ENCODE results near the gene COL24A1. TPM values are rescaled to one million over a fixed set of nuclear protein-coding genes. Genes with fewer than 3 reads are reported as not detected.
"Not testable (repeated sequence)": the region's sequence is repeated elsewhere in the genome, so short reads cannot be mapped to it uniquely, and the experiment has no call there.

The COL24A1 gene
- polyA plus RNA-seq, 3 donors from 2014 or later = 0.09 TPM; not detected in 2

- peaks cover 0 to 5% (median 0%) of the 10 kb centered on the region in 3 donors for H3K36me3 Mint-ChIP-seq
- H3K9me3 Mint-ChIP-seq = peaks cover 12 to 39% (median 24%) of the 10 kb centered on the region in 6 donors
- DNase-seq = no peak
- no peaks in the 10 kb centered on the region for H3K4me1 Mint-ChIP-seq
- H3K4me3 Mint-ChIP-seq = no peak overlapping the region
- H3K27ac Mint-ChIP-seq = no peak overlapping the region
- peaks cover 0 to 6% (median 0%) of the 10 kb centered on the region in 3 donors for H3K27me3 Mint-ChIP-seq (ENCODE audit: low read depth in 3 of 3)
Measured at GRCh38 chr1:85976516-85977205, 179.9 kb downstream of the COL24A1 start.

- Mint-ChIP-seq H3K4me1 (no peaks in the 10 kb centered on the region), H3K27ac (no peak overlapping the region), H3K36me3 (peaks cover 0 to 5% (median 0%) of the 10 kb centered on the region in 3 donors), H3K27me3 (ENCODE audit: low read depth in 3 of 3) (peaks cover 0 to 6% (median 0%) of the 10 kb centered on the region in 3 donors), H3K9me3 (peaks cover 12 to 39% (median 24%) of the 10 kb centered on the region in 6 donors), H3K4me3 (no peak overlapping the region)
- DNase-seq = no peak
Measured at GRCh38 chr1:85975912-85976371, 180.6 kb downstream of the COL24A1 start.

GRCh38 chr1:85962457-85962856 lies 194.1 kb downstream of the COL24A1 start:
- no peak overlapping the region for H3K27ac Mint-ChIP-seq
- no peaks in the 10 kb centered on the region for H3K36me3 Mint-ChIP-seq
- H3K9me3 Mint-ChIP-seq = no peaks in the 10 kb centered on the region
- H3K4me1 Mint-ChIP-seq = no peaks in the 10 kb centered on the region
- H3K27me3 Mint-ChIP-seq (ENCODE audit: low read depth in 3 of 3) = peaks cover 0 to 2% (median 0%) of the 10 kb centered on the region in 3 donors
- no peak overlapping the region for H3K4me3 Mint-ChIP-seq
- DNase-seq = no peak

GRCh38 chr1:85957760-85958159 lies 198.8 kb downstream of the COL24A1 start:
- Mint-ChIP-seq H3K9me3 (peaks cover 0 to 6% (median 0%) of the 10 kb centered on the region in 6 donors), H3K4me1 (no peaks in the 10 kb centered on the region), H3K27me3 (ENCODE audit: low read depth in 3 of 3) (peaks cover 0 to 4% (median 0%) of the 10 kb centered on the region in 3 donors), H3K36me3 (no peaks in the 10 kb centered on the region), H3K4me3 (no peak overlapping the region), H3K27ac (no peak overlapping the region)
- no peak for DNase-seq

- H3K4me1 Mint-ChIP-seq; H3K36me3 Mint-ChIP-seq; H3K9me3 Mint-ChIP-seq; H3K27ac Mint-ChIP-seq; H3K4me3 Mint-ChIP-seq; H3K27me3 Mint-ChIP-seq (ENCODE audit: low read depth in 3 of 3); DNase-seq: not testable (repeated sequence)
Measured at GRCh38 chr1:85955218-85955617, 201.4 kb downstream of the COL24A1 start.

- H3K36me3 Mint-ChIP-seq = peaks cover 0 to 3% (median 0%) of the 10 kb centered on the region in 3 donors
Measured at GRCh38 chr1:85952460-85952859, 204.1 kb downstream of the COL24A1 start.

GRCh38 chr1:85947186-85947585 lies 209.4 kb downstream of the COL24A1 start:
- no peak overlapping the region for H3K27ac Mint-ChIP-seq

More at GRCh38 chr1:85952460-85952859, 204.1 kb downstream of the COL24A1 start:
- H3K9me3 Mint-ChIP-seq = peaks cover 0 to 10% (median 3%) of the 10 kb centered on the region in 6 donors
- no peak for DNase-seq
- H3K4me3 Mint-ChIP-seq = no peak overlapping the region
- H3K4me1 Mint-ChIP-seq = no peaks in the 10 kb centered on the region
- H3K27me3 Mint-ChIP-seq (ENCODE audit: low read depth in 3 of 3) = peaks cover 0 to 2% (median 0%) of the 10 kb centered on the region in 3 donors
- no peak overlapping the region for H3K27ac Mint-ChIP-seq

GRCh38 chr1:85943945-85944344 lies 212.6 kb downstream of the COL24A1 start:
- Mint-ChIP-seq H3K27me3 (ENCODE audit: low read depth in 3 of 3) (no peaks in the 10 kb centered on the region), H3K4me1 (no peaks in the 10 kb centered on the region), H3K4me3 (no peak overlapping the region), H3K36me3 (peaks cover 0 to 2% (median 0%) of the 10 kb centered on the region in 3 donors), H3K27ac (no peak overlapping the region), H3K9me3 (peaks cover 0 to 10% (median 3%) of the 10 kb centered on the region in 6 donors)
- no peak for DNase-seq

More at GRCh38 chr1:85947186-85947585, 209.4 kb downstream of the COL24A1 start:
- no peak for DNase-seq
- peaks cover 0 to 10% (median 3%) of the 10 kb centered on the region in 6 donors for H3K9me3 Mint-ChIP-seq
- H3K4me3 Mint-ChIP-seq = no peak overlapping the region
- peaks cover 0 to 3% (median 0%) of the 10 kb centered on the region in 3 donors for H3K36me3 Mint-ChIP-seq
- no peaks in the 10 kb centered on the region for H3K4me1 Mint-ChIP-seq
- no peaks in the 10 kb centered on the region for H3K27me3 Mint-ChIP-seq (ENCODE audit: low read depth in 3 of 3)

GRCh38 chr1:85943526-85943925 lies 213.0 kb downstream of the COL24A1 start:
- Mint-ChIP-seq H3K9me3 (peaks cover 0 to 10% (median 3%) of the 10 kb centered on the region in 6 donors), H3K27me3 (ENCODE audit: low read depth in 3 of 3) (no peaks in the 10 kb centered on the region), H3K4me3 (no peak overlapping the region), H3K27ac (no peak overlapping the region), H3K4me1 (no peaks in the 10 kb centered on the region), H3K36me3 (no peaks in the 10 kb centered on the region)
- DNase-seq = no peak

GRCh38 chr1:85940656-85941306 lies 215.8 kb downstream of the COL24A1 start:
- H3K4me3 Mint-ChIP-seq = no peak overlapping the region

GRCh38 chr1:85938829-85939228 lies 217.7 kb downstream of the COL24A1 start:
- DNase-seq = no peak
- Mint-ChIP-seq H3K27ac (no peak overlapping the region), H3K4me3 (no peak overlapping the region)

More at GRCh38 chr1:85940656-85941306, 215.8 kb downstream of the COL24A1 start:
- no peak for DNase-seq
- H3K27me3 Mint-ChIP-seq (ENCODE audit: low read depth in 3 of 3) = no peaks in the 10 kb centered on the region
- peaks cover 0 to 8% (median 0%) of the 10 kb centered on the region in 6 donors for H3K9me3 Mint-ChIP-seq
- H3K4me1 Mint-ChIP-seq = no peaks in the 10 kb centered on the region
- no peaks in the 10 kb centered on the region for H3K36me3 Mint-ChIP-seq
- H3K27ac Mint-ChIP-seq = no peak overlapping the region

GRCh38 chr1:85936470-85936869 lies 220.1 kb downstream of the COL24A1 start:
- no peak overlapping the region for H3K4me3 Mint-ChIP-seq
- H3K27me3 Mint-ChIP-seq (ENCODE audit: low read depth in 3 of 3) = no peaks in the 10 kb centered on the region
- no peak for DNase-seq
- H3K9me3 Mint-ChIP-seq = peaks cover 0 to 5% (median 0%) of the 10 kb centered on the region in 6 donors
- no peak overlapping the region for H3K27ac Mint-ChIP-seq
- H3K36me3 Mint-ChIP-seq = no peaks in the 10 kb centered on the region
- H3K4me1 Mint-ChIP-seq = no peaks in the 10 kb centered on the region

More at GRCh38 chr1:85938829-85939228, 217.7 kb downstream of the COL24A1 start:
- Mint-ChIP-seq H3K27me3 (ENCODE audit: low read depth in 3 of 3) (no peaks in the 10 kb centered on the region), H3K9me3 (peaks cover 0 to 5% (median 0%) of the 10 kb centered on the region in 6 donors), H3K4me1 (no peaks in the 10 kb centered on the region), H3K36me3 (no peaks in the 10 kb centered on the region)

GRCh38 chr1:85936057-85936456 lies 220.5 kb downstream of the COL24A1 start:
- Mint-ChIP-seq H3K4me3 (no peak overlapping the region), H3K27me3 (ENCODE audit: low read depth in 3 of 3) (no peaks in the 10 kb centered on the region), H3K9me3 (peaks cover 0 to 5% (median 0%) of the 10 kb centered on the region in 6 donors), H3K36me3 (no peaks in the 10 kb centered on the region), H3K27ac (no peak overlapping the region), H3K4me1 (no peaks in the 10 kb centered on the region)
- no peak for DNase-seq

GRCh38 chr1:85935234-85935633 lies 221.3 kb downstream of the COL24A1 start:
- Mint-ChIP-seq H3K9me3 (peaks cover 0 to 5% (median 0%) of the 10 kb centered on the region in 6 donors), H3K27ac (no peak overlapping the region), H3K36me3 (no peaks in the 10 kb centered on the region), H3K4me3 (no peak overlapping the region), H3K27me3 (ENCODE audit: low read depth in 3 of 3) (no peaks in the 10 kb centered on the region), H3K4me1 (no peaks in the 10 kb centered on the region)
- no peak for DNase-seq

Data from immature natural killer cell (primary cell).